Eye (tissue), 1 donor: ENCODE measurements around the gene SLC16A1.

Experiments used
- DNase-seq: peaks from one replicate; pipeline ENCODE4 v3.0.0-alpha.2; 2015

Gene SLC16A1

GRCh38 chr1:112878321-112878720 is 77.7 kb downstream of the SLC16A1 start:
- peak; percentile 75 for DNase-seq

- peak; percentile 84 for DNase-seq
Measured at GRCh38 chr1:112877750-112878149, 78.2 kb downstream of the SLC16A1 start.

GRCh38 chr1:112876315-112876714 is 79.7 kb downstream of the SLC16A1 start:
- no peak for DNase-seq

DNA sequence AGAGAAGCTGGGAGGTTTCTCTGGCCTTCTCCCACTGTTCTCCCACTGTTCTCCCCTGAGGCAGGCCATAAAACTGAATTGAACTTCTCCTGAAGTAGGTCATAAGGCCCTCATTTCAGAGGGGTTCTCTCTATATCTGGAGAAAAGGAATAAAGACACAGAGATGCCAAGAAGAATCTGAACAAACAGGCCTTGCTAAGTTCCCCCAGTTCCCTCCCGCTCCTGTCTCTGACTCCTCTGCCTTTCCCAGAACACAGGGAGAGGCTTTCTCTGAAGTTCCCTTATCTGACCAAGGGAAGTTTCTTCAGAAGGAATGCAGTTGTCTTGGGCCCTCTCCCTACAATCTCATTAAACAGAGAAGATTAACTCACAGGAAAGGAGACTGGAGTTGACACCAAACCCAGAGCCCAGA is 83.4 kb downstream of the SLC16A1 start:
- no peak for DNase-seq

GRCh38 chr1:112870887-112871646 is 84.9 kb downstream of the SLC16A1 start:
- DNase-seq, result no peak

DNA sequence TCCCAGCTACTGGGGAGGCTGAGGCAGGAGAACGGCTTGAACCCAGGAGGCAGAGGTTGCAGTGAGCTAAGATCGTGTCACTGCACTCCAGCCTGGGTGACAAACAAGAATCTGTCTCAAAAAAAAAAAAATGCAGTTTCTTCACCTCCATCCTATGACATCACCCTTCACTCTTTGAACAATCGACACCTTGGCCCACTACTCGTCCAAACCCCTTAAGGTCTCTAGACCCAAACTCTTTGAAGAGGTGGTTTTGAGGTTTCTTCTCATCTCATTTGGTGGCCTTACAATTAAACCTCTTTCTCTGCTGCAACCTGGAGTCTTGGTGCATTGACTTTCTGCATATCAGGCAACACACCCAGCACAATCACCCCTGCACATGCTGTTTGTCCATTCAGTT is 86.1 kb downstream of the SLC16A1 start:
- DNase-seq, result no peak

DNA sequence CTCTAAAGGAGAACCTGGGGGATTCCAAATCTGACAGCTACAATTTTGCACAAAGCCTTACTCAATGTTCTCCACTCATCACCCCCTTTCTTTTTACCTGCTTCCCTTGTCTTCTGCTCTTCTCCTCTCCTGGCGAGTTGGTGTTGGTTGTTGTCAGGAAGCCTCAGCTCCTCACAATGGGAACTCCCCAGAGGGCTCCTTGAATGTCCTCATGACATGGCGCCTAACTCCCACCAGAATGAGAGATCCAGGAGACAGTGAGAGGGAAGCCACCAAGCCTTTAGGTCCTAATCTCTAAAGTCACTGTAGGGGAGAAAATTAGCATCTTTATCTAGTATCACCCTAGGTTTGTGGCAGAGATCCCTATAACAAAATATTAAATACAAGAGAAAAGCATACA is 87.8 kb downstream of the SLC16A1 start:
- DNase-seq, result no peak

GRCh38 chr1:112866981-112867380 is 89.0 kb downstream of the SLC16A1 start:
- DNase-seq, result no peak

GRCh38 chr1:112866151-112866550 is 89.8 kb downstream of the SLC16A1 start:
- DNase-seq, result no peak

- no peak for DNase-seq
Measured at GRCh38 chr1:112862753-112863426, 93.1 kb downstream of the SLC16A1 start.
